HCT116 (cell line): ENCODE data around the gene PDZD4. TPM values are rescaled to one million over a fixed set of nuclear protein-coding genes. Genes with fewer than 3 reads are reported as not detected.

Source experiments
- ATAC-seq: fragments of 200-7000 bp; cut with Tn5 transposase; 2 replicates; pipeline ENCODE4 v1.9.1; 2020; ENCODE audit warnings: mild to moderate bottlenecking, moderate library complexity
- BruUV-seq: library from RNA; stranded (reverse); fragments of 400-500 nt; replicated peaks from 2 replicates; lab custom pipeline; 2021; lab: Mats Ljungman, UMichigan
- CTCF ChIA-PET: fragments of 300-600 bp; sonication (Branson Sonifier 250); formaldehyde crosslinking; loops from one replicate; lab custom pipeline; 2021; ENCODE audit warnings: antibody characterized with exemption; lab: Charles Lee
- POLR2A ChIA-PET: fragments of 300-600, 350-600 bp; sonication (Branson Sonifier 250); formaldehyde crosslinking; loops from one replicate; lab custom pipeline; 2021; ENCODE audit warnings: antibody characterized with exemption; lab: Charles Lee
- RAD21 ChIA-PET, 2 experiments: fragments of 300-600 bp; sonication (Branson Sonifier 250); formaldehyde crosslinking; loops; one replicate each; lab custom pipeline; 2023; ENCODE audit warnings: low total read pairs in 2 of 2; ENCODE audit not compliant: uncharacterized antibody in 2 of 2, unreplicated experiment in 2 of 2, low non-redundant PET in 1 of 2; lab: Charles Lee
- DNase-seq: peaks from one replicate; pipeline ENCODE4 v3.0.0-alpha.2; 2010; ENCODE audit warnings: low read depth, low spot score
- H2AFZ ChIP-seq: fragments of 200-600 bp; shearing (Covaris generic), sonication (generic); 2 replicates; pipeline ENCODE4 v1.6.1; 2017; ENCODE audit warnings: low read depth, mixed run types, mixed read lengths, antibody characterized with exemption, low read length; ENCODE audit not compliant: poor library complexity, severe bottlenecking
- H3K27ac ChIP-seq: 2 replicates; pipeline ENCODE4 v1.5.1; 2012; ENCODE audit warnings: low read depth, low read length
- H3K27me3 ChIP-seq: fragments of 200-600 bp; sonication (generic); 2 replicates; pipeline ENCODE4 v1.6.1; 2016; ENCODE audit warnings: mixed run types, low read length, mixed read lengths; ENCODE audit not compliant: insufficient read depth
- H3K36me3 ChIP-seq, 2 experiments: fragments of 200-500 bp in 1 of 2; fragments of 200-600 bp in 1 of 2; sonication (Bioruptor generic) in 1 of 2; sonication (generic) in 1 of 2; 2 replicates each; pipeline versions ENCODE4 v1.5.1 to v1.6.1; 2014 to 2016; ENCODE audit warnings: low read length in 2 of 2, inconsistent platforms in 1 of 2, mixed read lengths in 1 of 2, mixed run types in 1 of 2; ENCODE audit not compliant: insufficient read depth in 2 of 2, control insufficient read depth in 1 of 2
- H3K4me1 ChIP-seq, 2 experiments: fragments of 200-600 bp in 1 of 2; sonication (generic) in 1 of 2; 2 replicates each; pipeline versions ENCODE4 v1.5.1 to v1.6.1; 2012 to 2017; ENCODE audit warnings: low read length in 2 of 2, inconsistent platforms in 1 of 2, mild to moderate bottlenecking in 1 of 2, mixed read lengths in 1 of 2, mixed run types in 1 of 2, moderate library complexity in 1 of 2; ENCODE audit not compliant: insufficient read depth in 2 of 2, control insufficient read depth in 1 of 2
- H3K4me2 ChIP-seq: fragments of 200-600 bp; sonication (generic); 2 replicates; pipeline ENCODE4 v1.6.1; 2017; ENCODE audit warnings: mixed run types, low read length, mixed read lengths
- H3K4me3 ChIP-seq, 2 experiments: fragments of 200-600 bp in 1 of 2; sonication (generic) in 1 of 2; replicated peaks in 1 of 2; 2 replicates each; pipeline ENCODE4 v1.5.1; 2011 to 2016; ENCODE audit warnings: low read length in 2 of 2, control low read depth in 1 of 2, low read depth in 1 of 2, mild to moderate bottlenecking in 1 of 2, mixed read lengths in 1 of 2, mixed run types in 1 of 2
- H3K79me2 ChIP-seq: fragments of 200-600 bp; sonication (generic); 2 replicates; pipeline ENCODE4 v1.6.1; 2017; ENCODE audit warnings: mild to moderate bottlenecking, mixed run types, low read length, moderate library complexity, mixed read lengths; ENCODE audit not compliant: insufficient read depth
- H3K9ac ChIP-seq: fragments of 200-600 bp; sonication (generic); 2 replicates; pipeline ENCODE4 v1.6.1; 2016; ENCODE audit warnings: low read length, mixed read lengths
- H3K9me2 ChIP-seq: fragments of 200-600 bp; sonication (generic), shearing (Covaris generic); 2 replicates; pipeline ENCODE4 v1.6.1; 2017; ENCODE audit warnings: mixed run types, mild to moderate bottlenecking, moderate library complexity; ENCODE audit not compliant: insufficient read depth
- H3K9me3 ChIP-seq, 2 experiments: fragments of 200-500 bp in 1 of 2; fragments of 200-600 bp in 1 of 2; sonication (Bioruptor generic) in 1 of 2; sonication (generic) in 1 of 2; 2 replicates each; pipeline ENCODE4 v1.6.1; 2014 to 2017; ENCODE audit warnings: low read length in 2 of 2, mixed read lengths in 2 of 2, inconsistent platforms in 1 of 2, low read depth in 1 of 2, mild to moderate bottlenecking in 1 of 2, mixed run types in 1 of 2, moderate library complexity in 1 of 2; ENCODE audit not compliant: control insufficient read depth in 1 of 2, insufficient read depth in 1 of 2
- H4K20me1 ChIP-seq: fragments of 200-600 bp; sonication (generic), shearing (Covaris generic); 2 replicates; pipeline ENCODE4 v1.6.1; 2017; ENCODE audit warnings: mixed run types, mild to moderate bottlenecking, moderate library complexity; ENCODE audit not compliant: insufficient read depth
- CBX3 ChIP-seq: IDR thresholded peaks from 2 replicates; pipeline ENCODE4 v1.6.1; 2012; ENCODE audit warnings: low read depth
- CEBPB ChIP-seq: IDR thresholded peaks from 2 replicates; pipeline ENCODE4 v1.6.1; 2012; ENCODE audit warnings: low read depth
- EGR1 ChIP-seq: IDR thresholded peaks from 2 replicates; pipeline ENCODE4 v1.6.1; 2012; ENCODE audit warnings: low read depth
- ELF1 ChIP-seq: IDR thresholded peaks from 2 replicates; pipeline ENCODE4 v1.6.1; 2012; ENCODE audit warnings: low read depth, borderline replicate concordance
- EZH2 ChIP-seq: fragments of 200-600 bp; sonication (generic); IDR thresholded peaks from 2 replicates; pipeline ENCODE4 v1.6.1; 2017; ENCODE audit warnings: antibody characterized with exemption, mixed run types
- EZH2phosphoT487 ChIP-seq: fragments of 200-600 bp; IDR thresholded peaks from 2 replicates; pipeline ENCODE4 v1.6.1; 2018; ENCODE audit warnings: antibody characterized with exemption, borderline replicate concordance
- JUND ChIP-seq: IDR thresholded peaks from 2 replicates; pipeline ENCODE4 v1.6.1; 2012
- POLR2A ChIP-seq: IDR thresholded peaks from 2 replicates; pipeline ENCODE4 v1.7.0; 2011; ENCODE audit warnings: borderline replicate concordance; ENCODE audit not compliant: insufficient read depth, insufficient read length; ENCODE audit errors: extremely low read depth
- POLR2AphosphoS5 ChIP-seq: IDR thresholded peaks from 2 replicates; pipeline ENCODE4 v1.6.1; 2011; ENCODE audit warnings: mild to moderate bottlenecking, low read depth, low read length, moderate library complexity
- RAD21 ChIP-seq: IDR thresholded peaks from 2 replicates; pipeline ENCODE4 v1.6.1; 2012; ENCODE audit warnings: low read depth, mild to moderate bottlenecking
- SP1 ChIP-seq: IDR thresholded peaks from 2 replicates; pipeline ENCODE4 v1.6.1; 2012; ENCODE audit warnings: low read depth
- SRF ChIP-seq: IDR thresholded peaks from 2 replicates; pipeline ENCODE4 v1.6.1; 2012; ENCODE audit warnings: low read depth
- YY1 ChIP-seq: IDR thresholded peaks from 2 replicates; pipeline ENCODE4 v1.6.1; 2011; ENCODE audit warnings: low read length, low read depth, moderate library complexity, mild to moderate bottlenecking; ENCODE audit not compliant: insufficient replicate concordance; ENCODE audit errors: extremely low read depth
- ZFX ChIP-seq: fragments of 450-650 bp; IDR thresholded peaks from 2 replicates; pipeline ENCODE4 v1.6.1; 2017
- intact Hi-C: fragments of 100-400 bp; cut with micrococcal nuclease; formaldehyde crosslinking; loops from 2 replicates; pipeline ENCODE4 v1.10.0; 2022
- total RNA-seq: library from RNA; stranded (reverse); gene quantifications from one replicate; pipeline ENCODE4 v1.2.1, GENCODE V29; 2021; ENCODE audit not compliant: unreplicated experiment
- TF ChIP-seq, protein P1 (sequence below): IDR thresholded peaks from 2 replicates; pipeline ENCODE4 v1.6.1; 2012
- TF ChIP-seq, protein P2 (sequence below), 3 experiments: fragments of 200-600 bp in 1 of 3; sonication (generic) in 1 of 3; IDR thresholded peaks in 2 of 3; conservative IDR thresholded peaks in 1 of 3; 2 replicates each; pipeline ENCODE4 v1.5.1; 2012 to 2017; ENCODE audit warnings: low read depth in 2 of 3, low read length in 2 of 3, antibody characterized with exemption in 1 of 3, borderline replicate concordance in 1 of 3, control low read depth in 1 of 3, mild to moderate bottlenecking in 1 of 3, mixed read lengths in 1 of 3, mixed run types in 1 of 3, moderate library complexity in 1 of 3; ENCODE audit not compliant: insufficient read depth in 1 of 3
- TF ChIP-seq, protein P3 (sequence below): IDR thresholded peaks from 2 replicates; pipeline ENCODE4 v1.6.1; 2012
- TF ChIP-seq, protein P4 (sequence below): IDR thresholded peaks from 2 replicates; pipeline ENCODE4 v1.6.1; 2011; ENCODE audit warnings: mild to moderate bottlenecking, low read length, moderate library complexity; ENCODE audit not compliant: insufficient replicate concordance; ENCODE audit errors: extremely low read depth

The PDZD4 gene
- total RNA-seq, 1 experiment from 2014 or later = 0.30 TPM

DNA sequence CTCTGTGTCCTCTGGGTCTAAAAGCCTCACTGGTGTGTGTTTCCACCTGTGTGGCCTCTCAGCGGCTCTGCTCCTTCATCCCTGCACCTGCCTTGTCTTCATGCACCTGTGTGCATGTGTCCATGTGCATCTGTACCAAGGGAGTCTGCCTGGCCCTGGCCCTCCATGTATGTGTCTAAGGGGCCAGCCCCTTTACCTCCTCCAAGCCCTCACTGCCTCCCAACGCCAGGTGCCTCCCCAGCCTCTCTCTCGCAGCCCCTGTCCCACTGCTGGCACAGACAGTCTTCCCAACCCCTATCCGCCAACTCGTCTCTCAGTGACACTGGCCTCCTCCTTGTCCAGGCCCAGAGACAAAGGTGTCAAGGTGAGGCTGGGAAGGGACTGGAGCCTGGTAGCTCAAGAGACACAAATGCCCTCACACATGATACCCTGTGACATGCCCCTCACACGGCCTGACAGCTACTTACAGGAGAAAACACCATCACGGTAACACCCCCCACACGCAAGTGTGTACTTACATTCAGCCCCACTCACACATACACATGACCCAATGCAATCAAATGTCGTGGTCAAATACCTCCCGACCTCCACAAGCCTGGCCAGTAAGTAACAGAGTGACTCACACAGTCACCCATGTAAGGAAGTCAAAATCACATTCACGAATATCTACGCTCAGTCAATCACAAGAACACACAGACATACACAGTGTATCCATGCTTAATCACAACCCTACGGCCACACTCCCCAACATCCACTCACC, 44.2 kb upstream of the PDZD4 start (continued):
- TF ChIP-seq ZFX (no peak), JUND (no peak), EGR1 (no peak)

DNA sequence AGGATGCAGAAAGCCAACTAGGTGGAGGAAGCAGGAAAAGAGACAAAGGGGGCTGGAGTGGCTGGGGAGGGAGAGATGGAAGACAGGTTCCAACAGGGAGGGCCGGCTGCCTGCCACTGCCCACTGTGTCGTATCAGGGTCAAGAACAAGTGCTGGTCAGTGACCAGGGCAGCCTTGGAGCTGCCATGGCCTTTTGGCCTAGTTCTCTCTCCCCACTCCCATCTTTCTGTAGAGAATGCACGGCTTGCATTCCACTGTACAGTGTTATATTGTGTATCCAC, 43.7 kb upstream of the PDZD4 start:
- no peak overlapping the region for H2AFZ ChIP-seq
- H3K27me3 ChIP-seq = no peaks in the 10 kb centered on the region
- CTCF ChIA-PET = no interaction called here
- H3K36me3 ChIP-seq = no peaks in the 10 kb centered on the region
- H3K4me3 ChIP-seq = no peak overlapping the region
- H3K9me2 ChIP-seq = no peaks in the 10 kb centered on the region
- DNase-seq = no peak
- ATAC-seq = no peak
- BruUV-seq = no TSS peak
- H3K9ac ChIP-seq = no peak overlapping the region
- RAD21 ChIA-PET = no interaction called here
- no peak overlapping the region for H3K27ac ChIP-seq
- TF ChIP-seq, protein P1, sequence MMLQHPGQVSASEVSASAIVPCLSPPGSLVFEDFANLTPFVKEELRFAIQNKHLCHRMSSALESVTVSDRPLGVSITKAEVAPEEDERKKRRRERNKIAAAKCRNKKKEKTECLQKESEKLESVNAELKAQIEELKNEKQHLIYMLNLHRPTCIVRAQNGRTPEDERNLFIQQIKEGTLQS = no peak
- TF ChIP-seq JUND = no peak
- TF ChIP-seq, protein P2, sequence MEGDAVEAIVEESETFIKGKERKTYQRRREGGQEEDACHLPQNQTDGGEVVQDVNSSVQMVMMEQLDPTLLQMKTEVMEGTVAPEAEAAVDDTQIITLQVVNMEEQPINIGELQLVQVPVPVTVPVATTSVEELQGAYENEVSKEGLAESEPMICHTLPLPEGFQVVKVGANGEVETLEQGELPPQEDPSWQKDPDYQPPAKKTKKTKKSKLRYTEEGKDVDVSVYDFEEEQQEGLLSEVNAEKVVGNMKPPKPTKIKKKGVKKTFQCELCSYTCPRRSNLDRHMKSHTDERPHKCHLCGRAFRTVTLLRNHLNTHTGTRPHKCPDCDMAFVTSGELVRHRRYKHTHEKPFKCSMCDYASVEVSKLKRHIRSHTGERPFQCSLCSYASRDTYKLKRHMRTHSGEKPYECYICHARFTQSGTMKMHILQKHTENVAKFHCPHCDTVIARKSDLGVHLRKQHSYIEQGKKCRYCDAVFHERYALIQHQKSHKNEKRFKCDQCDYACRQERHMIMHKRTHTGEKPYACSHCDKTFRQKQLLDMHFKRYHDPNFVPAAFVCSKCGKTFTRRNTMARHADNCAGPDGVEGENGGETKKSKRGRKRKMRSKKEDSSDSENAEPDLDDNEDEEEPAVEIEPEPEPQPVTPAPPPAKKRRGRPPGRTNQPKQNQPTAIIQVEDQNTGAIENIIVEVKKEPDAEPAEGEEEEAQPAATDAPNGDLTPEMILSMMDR (IDR thresholded peaks at IDR 0.05 in 2 of 3, conservative IDR thresholded peaks at IDR 0.05 in 1 of 3; ENCODE audit: borderline replicate concordance in 1 of 3, insufficient read depth in 1 of 3, low read depth in 2 of 3, low read length in 2 of 3) = no peak
- no peak for TF ChIP-seq SP1
- TF ChIP-seq EZH2 = no peak
- TF ChIP-seq ELF1 = no peak
- TF ChIP-seq, protein P3, sequence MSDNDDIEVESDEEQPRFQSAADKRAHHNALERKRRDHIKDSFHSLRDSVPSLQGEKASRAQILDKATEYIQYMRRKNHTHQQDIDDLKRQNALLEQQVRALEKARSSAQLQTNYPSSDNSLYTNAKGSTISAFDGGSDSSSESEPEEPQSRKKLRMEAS = no peak
- TF ChIP-seq CBX3 = no peak
- no peak for TF ChIP-seq ZFX
- no peak for TF ChIP-seq POLR2A
- TF ChIP-seq EZH2phosphoT487 = no peak
- no peak for TF ChIP-seq RAD21
- TF ChIP-seq, protein P4, sequence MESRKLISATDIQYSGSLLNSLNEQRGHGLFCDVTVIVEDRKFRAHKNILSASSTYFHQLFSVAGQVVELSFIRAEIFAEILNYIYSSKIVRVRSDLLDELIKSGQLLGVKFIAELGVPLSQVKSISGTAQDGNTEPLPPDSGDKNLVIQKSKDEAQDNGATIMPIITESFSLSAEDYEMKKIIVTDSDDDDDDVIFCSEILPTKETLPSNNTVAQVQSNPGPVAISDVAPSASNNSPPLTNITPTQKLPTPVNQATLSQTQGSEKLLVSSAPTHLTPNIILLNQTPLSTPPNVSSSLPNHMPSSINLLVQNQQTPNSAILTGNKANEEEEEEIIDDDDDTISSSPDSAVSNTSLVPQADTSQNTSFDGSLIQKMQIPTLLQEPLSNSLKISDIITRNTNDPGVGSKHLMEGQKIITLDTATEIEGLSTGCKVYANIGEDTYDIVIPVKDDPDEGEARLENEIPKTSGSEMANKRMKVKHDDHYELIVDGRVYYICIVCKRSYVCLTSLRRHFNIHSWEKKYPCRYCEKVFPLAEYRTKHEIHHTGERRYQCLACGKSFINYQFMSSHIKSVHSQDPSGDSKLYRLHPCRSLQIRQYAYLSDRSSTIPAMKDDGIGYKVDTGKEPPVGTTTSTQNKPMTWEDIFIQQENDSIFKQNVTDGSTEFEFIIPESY = no peak
- no peak for TF ChIP-seq EGR1
- no peak for TF ChIP-seq POLR2AphosphoS5
- no peak for TF ChIP-seq SRF
- no peak for TF ChIP-seq YY1
- TF ChIP-seq CEBPB = no peak
- no peaks in the 10 kb centered on the region for H3K9me3 ChIP-seq
- intact Hi-C loops = no loop called here
- no peaks in the 10 kb centered on the region for H3K4me1 ChIP-seq
- no peak overlapping the region for H3K4me2 ChIP-seq
- no peaks in the 10 kb centered on the region for H3K79me2 ChIP-seq
- POLR2A ChIA-PET = no interaction called here
- H4K20me1 ChIP-seq = no peaks in the 10 kb centered on the region
